Head of caudate nucleus (tissue), 42 donors: Measurements from ENCODE around the gene ZIC5.

Source experiments
- DNase-seq, 42 donors: peaks; one replicate each; pipeline versions ENCODE4 v3.0.0 to v3.0.0-alpha.2; 2020 to 2021; ENCODE audit warnings: mixed read lengths in 7 of 42
- intact Hi-C: fragments of 100-400 bp; cut with DNase I; formaldehyde crosslinking; loops from one replicate; pipeline ENCODE4 v1.15.0; 2022

Gene ZIC5

GRCh38 chr13:99971576-99972189 is at the start of gene ZIC5:
Gene ZIC5, minus strand, starts transcription at chr13:99971767. Its CDS starts 164 bp downstream, at chr13:99971603.
- intact Hi-C loops, result no loop called here
- DNase-seq, result peak in 3 of 42 donors; percentile 21 to 33 (median 30)

- DNase-seq, result no peak
- intact Hi-C loops, result no loop called here
Observed at GRCh38 chr13:100019780-100020356, 48.3 kb upstream of the ZIC5 start.

GRCh38 chr13:100014621-100015020 is 43.1 kb upstream of the ZIC5 start:
- DNase-seq, result no peak
- intact Hi-C loops, result no loop called here

- intact Hi-C loops, result no loop called here
- DNase-seq, result peak in 1 of 42 donors; percentile 25
Observed at GRCh38 chr13:99998261-99998660, 26.7 kb upstream of the ZIC5 start.

- DNase-seq, result no peak
- intact Hi-C loops, result no loop called here
Observed at GRCh38 chr13:99997702-99998214, 26.2 kb upstream of the ZIC5 start.

GRCh38 chr13:99996381-99996973 is 24.9 kb upstream of the ZIC5 start:
- no peak for DNase-seq
- intact Hi-C loops, result no loop called here

GRCh38 chr13:99995589-99996380 is 24.2 kb upstream of the ZIC5 start:
- intact Hi-C loops, result no loop called here
- peak in 1 of 42 donors; percentile 31 for DNase-seq

- no peak for DNase-seq
- intact Hi-C loops, result no loop called here
Observed at GRCh38 chr13:99995104-99995588, 23.6 kb upstream of the ZIC5 start.

GRCh38 chr13:99994638-99995020 is 23.1 kb upstream of the ZIC5 start:
- no peak for DNase-seq
- intact Hi-C loops, result no loop called here

- intact Hi-C loops, result no loop called here
Observed at GRCh38 chr13:99993660-99994637, 22.4 kb upstream of the ZIC5 start.

GRCh38 chr13:99992949-99993351 is 21.4 kb upstream of the ZIC5 start:
- intact Hi-C loops, result no loop called here

More at GRCh38 chr13:99993660-99994637, 22.4 kb upstream of the ZIC5 start:
- DNase-seq, result no peak

GRCh38 chr13:99991828-99992775 is 20.5 kb upstream of the ZIC5 start:
- peak in 1 of 42 donors; percentile 30 for DNase-seq

More at GRCh38 chr13:99992949-99993351, 21.4 kb upstream of the ZIC5 start:
- no peak for DNase-seq

GRCh38 chr13:99991013-99991827 is 19.7 kb upstream of the ZIC5 start:
- DNase-seq, result no peak
- intact Hi-C loops, result no loop called here

More at GRCh38 chr13:99991828-99992775, 20.5 kb upstream of the ZIC5 start:
- intact Hi-C loops, result no loop called here

- intact Hi-C loops, result no loop called here
- DNase-seq, result no peak
Observed at GRCh38 chr13:99990126-99990977, 18.8 kb upstream of the ZIC5 start.
